IPS-18a (cell line): ENCODE measurements around the gene APOA1.
A peak's percentile ranks its signal among the peaks of the same experiment; 100 is the strongest.
"Not testable (repeated sequence)": the region's sequence is repeated elsewhere in the genome, so short reads cannot be mapped to it uniquely, and the experiment has no call there.

Source experiments
- H3K27ac ChIP-seq: one replicate; pipeline ENCODE4 v1.5.1; 2013; ENCODE audit warnings: low read length
- H3K27me3 ChIP-seq: one replicate; pipeline ENCODE4 v1.6.1; 2013; ENCODE audit warnings: mild to moderate bottlenecking, low read length; ENCODE audit not compliant: control insufficient read depth, insufficient read depth
- H3K36me3 ChIP-seq: one replicate; pipeline ENCODE4 v1.6.1; 2013; ENCODE audit warnings: low read depth, low read length; ENCODE audit not compliant: control insufficient read depth
- H3K4me1 ChIP-seq: one replicate; pipeline ENCODE4 v1.6.1; 2013; ENCODE audit warnings: low read depth, low read length; ENCODE audit not compliant: control insufficient read depth
- H3K4me3 ChIP-seq: one replicate; pipeline ENCODE4 v1.5.1; 2013; ENCODE audit warnings: low read length
- H3K9ac ChIP-seq: one replicate; pipeline ENCODE4 v1.6.1; 2013; ENCODE audit warnings: mild to moderate bottlenecking, low read length, moderate library complexity
- H3K9me3 ChIP-seq: one replicate; pipeline ENCODE4 v1.6.1; 2013; ENCODE audit warnings: low read depth, low read length; ENCODE audit not compliant: control insufficient read depth

The APOA1 gene

GRCh38 chr11:116842117-116842516, 4.7 kb upstream of the APOA1 start:
- H3K9me3 ChIP-seq, result no peaks in the 10 kb centered on the region
- no peak overlapping the region for H3K27ac ChIP-seq
- no peak overlapping the region for H3K9ac ChIP-seq
- H3K4me1 ChIP-seq, result peaks cover 3% of the 10 kb centered on the region
- peaks cover 35% of the 10 kb centered on the region for H3K36me3 ChIP-seq
- no peaks in the 10 kb centered on the region for H3K27me3 ChIP-seq
- H3K4me3 ChIP-seq, result no peak overlapping the region

- Histone ChIP-seq H3K4me3 (no peak overlapping the region), H3K9ac (no peak overlapping the region), H3K9me3 (no peaks in the 10 kb centered on the region), H3K27ac (no peak overlapping the region), H3K4me1 (peaks cover 3% of the 10 kb centered on the region), H3K27me3 (no peaks in the 10 kb centered on the region), H3K36me3 (peaks cover 22% of the 10 kb centered on the region)
Observed at GRCh38 chr11:116840746-116841296, 3.4 kb upstream of the APOA1 start.

- no peak overlapping the region for H3K27ac ChIP-seq
- no peak overlapping the region for H3K9ac ChIP-seq
- H3K9me3 ChIP-seq, result no peaks in the 10 kb centered on the region
- peaks cover 4% of the 10 kb centered on the region for H3K27me3 ChIP-seq
- H3K36me3 ChIP-seq, result peaks cover 17% of the 10 kb centered on the region
- peaks cover 3% of the 10 kb centered on the region for H3K4me1 ChIP-seq
- H3K4me3 ChIP-seq, result no peak overlapping the region
Observed at GRCh38 chr11:116840224-116840745, 2.9 kb upstream of the APOA1 start.

- Histone ChIP-seq H3K9me3 (no peaks in the 10 kb centered on the region), H3K9ac (no peak overlapping the region), H3K4me3 (no peak overlapping the region), H3K27me3 (peaks cover 10% of the 10 kb centered on the region), H3K36me3 (peaks cover 4% of the 10 kb centered on the region), H3K4me1 (peaks cover 3% of the 10 kb centered on the region), H3K27ac (no peak overlapping the region)
Observed at GRCh38 chr11:116838321-116839084, 1.1 kb upstream of the APOA1 start.

GRCh38 chr11:116836632-116836991, 810 bp downstream of the APOA1 start:
- H3K9me3 ChIP-seq, result no peaks in the 10 kb centered on the region
- peaks cover 3% of the 10 kb centered on the region for H3K4me1 ChIP-seq
- no peaks in the 10 kb centered on the region for H3K36me3 ChIP-seq
- H3K9ac ChIP-seq, result no peak overlapping the region
- H3K27ac ChIP-seq, result no peak overlapping the region
- H3K27me3 ChIP-seq, result peaks cover 10% of the 10 kb centered on the region
- H3K4me3 ChIP-seq, result no peak overlapping the region

GRCh38 chr11:116835791-116836631, 1.4 kb downstream of the APOA1 start:
- H3K4me3 ChIP-seq, result peak overlapping the region; percentile 56
- no peaks in the 10 kb centered on the region for H3K36me3 ChIP-seq
- H3K9me3 ChIP-seq, result no peaks in the 10 kb centered on the region
- H3K27me3 ChIP-seq, result peaks cover 10% of the 10 kb centered on the region
- H3K9ac ChIP-seq, result no peak overlapping the region
- H3K27ac ChIP-seq, result no peak overlapping the region
- peaks cover 3% of the 10 kb centered on the region for H3K4me1 ChIP-seq

- Histone ChIP-seq H3K4me1 (peaks cover 3% of the 10 kb centered on the region), H3K36me3 (no peaks in the 10 kb centered on the region), H3K9me3 (no peaks in the 10 kb centered on the region), H3K9ac (no peak overlapping the region), H3K4me3 (peak overlapping the region; percentile 56), H3K27ac (no peak overlapping the region), H3K27me3 (peaks cover 10% of the 10 kb centered on the region)
Observed at GRCh38 chr11:116835042-116835772, 2.2 kb downstream of the APOA1 start.

- not testable (repeated sequence) for H3K4me3 ChIP-seq, H3K4me1 ChIP-seq, H3K27ac ChIP-seq, H3K36me3 ChIP-seq, H3K9ac ChIP-seq, H3K9me3 ChIP-seq
- peaks cover 10% of the 10 kb centered on the region for H3K27me3 ChIP-seq
Observed at GRCh38 chr11:116834535-116835041, 2.8 kb downstream of the APOA1 start.

- Histone ChIP-seq H3K36me3 (no peaks in the 10 kb centered on the region), H3K27me3 (peaks cover 10% of the 10 kb centered on the region), H3K4me3 (no peak overlapping the region), H3K9ac (no peak overlapping the region), H3K4me1 (peaks cover 3% of the 10 kb centered on the region), H3K27ac (no peak overlapping the region), H3K9me3 (no peaks in the 10 kb centered on the region)
Observed at GRCh38 chr11:116833816-116834534, 3.4 kb downstream of the APOA1 start.

- Histone ChIP-seq H3K9me3 (no peaks in the 10 kb centered on the region), H3K36me3 (no peaks in the 10 kb centered on the region), H3K9ac (no peak overlapping the region), H3K27ac (no peak overlapping the region), H3K4me3 (no peak overlapping the region), H3K4me1 (peaks cover 3% of the 10 kb centered on the region), H3K27me3 (peaks cover 10% of the 10 kb centered on the region)
Observed at GRCh38 chr11:116833491-116833815, 4.0 kb downstream of the APOA1 start.
